Measurements from ENCODE around the gene CD52.

Gene CD52

GRCh38 chr1:26367441-26367840, 49.7 kb downstream of the CD52 start:
- TF ChIP-seq, protein P1, sequence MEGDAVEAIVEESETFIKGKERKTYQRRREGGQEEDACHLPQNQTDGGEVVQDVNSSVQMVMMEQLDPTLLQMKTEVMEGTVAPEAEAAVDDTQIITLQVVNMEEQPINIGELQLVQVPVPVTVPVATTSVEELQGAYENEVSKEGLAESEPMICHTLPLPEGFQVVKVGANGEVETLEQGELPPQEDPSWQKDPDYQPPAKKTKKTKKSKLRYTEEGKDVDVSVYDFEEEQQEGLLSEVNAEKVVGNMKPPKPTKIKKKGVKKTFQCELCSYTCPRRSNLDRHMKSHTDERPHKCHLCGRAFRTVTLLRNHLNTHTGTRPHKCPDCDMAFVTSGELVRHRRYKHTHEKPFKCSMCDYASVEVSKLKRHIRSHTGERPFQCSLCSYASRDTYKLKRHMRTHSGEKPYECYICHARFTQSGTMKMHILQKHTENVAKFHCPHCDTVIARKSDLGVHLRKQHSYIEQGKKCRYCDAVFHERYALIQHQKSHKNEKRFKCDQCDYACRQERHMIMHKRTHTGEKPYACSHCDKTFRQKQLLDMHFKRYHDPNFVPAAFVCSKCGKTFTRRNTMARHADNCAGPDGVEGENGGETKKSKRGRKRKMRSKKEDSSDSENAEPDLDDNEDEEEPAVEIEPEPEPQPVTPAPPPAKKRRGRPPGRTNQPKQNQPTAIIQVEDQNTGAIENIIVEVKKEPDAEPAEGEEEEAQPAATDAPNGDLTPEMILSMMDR (conservative IDR thresholded peaks at IDR 0.05; ENCODE audit: low read length), result no peak
- no peak overlapping the region for H3K4me3 ChIP-seq (ENCODE audit: low read length)
- no peak for DNase-seq (ENCODE audit: low read depth)

DNA sequence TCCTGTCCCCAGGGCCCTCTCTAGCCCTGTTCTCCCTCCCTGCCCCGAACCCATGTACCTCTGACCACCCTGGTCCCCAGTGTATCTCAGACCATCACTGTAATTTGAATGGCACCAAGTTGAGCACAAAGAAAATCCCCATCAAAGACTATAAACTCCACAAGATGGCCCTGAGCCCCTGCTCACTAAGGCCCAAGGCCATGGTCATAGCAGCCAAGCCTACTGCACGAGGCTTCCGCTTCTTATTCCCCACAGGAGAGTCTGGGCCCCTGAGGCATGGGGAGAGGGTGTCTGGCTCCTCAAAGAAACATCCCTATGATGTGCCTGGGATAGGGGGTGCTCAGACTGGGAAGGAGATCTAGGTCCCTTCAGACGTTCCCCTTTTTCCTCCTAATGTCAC, 50.2 kb downstream of the CD52 start:
- TF ChIP-seq, protein P1 (conservative IDR thresholded peaks at IDR 0.05; ENCODE audit: low read length), result no peak
- DNase-seq (ENCODE audit: low read depth), result no peak
- H3K4me3 ChIP-seq (ENCODE audit: low read length), result no peak overlapping the region

DNA sequence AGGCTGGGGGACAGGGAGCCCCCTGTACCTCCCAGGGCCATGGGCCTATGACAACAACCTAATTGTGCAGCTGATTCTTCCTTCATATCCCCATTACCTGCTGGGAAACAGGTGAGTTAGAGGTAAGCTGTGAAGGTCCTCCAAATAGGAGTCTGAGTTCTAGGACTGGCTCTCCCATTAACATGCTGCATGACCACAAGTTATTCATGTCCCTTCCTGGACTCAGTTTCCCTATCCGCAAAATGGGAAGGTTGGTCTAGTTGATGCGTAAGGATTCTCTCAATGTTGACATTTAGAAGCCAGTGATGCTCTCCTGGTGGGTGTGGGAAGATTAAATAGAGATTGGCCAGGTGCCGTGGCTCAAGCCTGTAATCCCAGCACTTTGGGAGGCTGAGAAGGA, 50.7 kb downstream of the CD52 start:
- H3K4me3 ChIP-seq (ENCODE audit: low read length), result no peak overlapping the region
- TF ChIP-seq, protein P1 (conservative IDR thresholded peaks at IDR 0.05; ENCODE audit: low read length), result no peak
- no peak for DNase-seq (ENCODE audit: low read depth)

Measured in AG10803 (cell line).